HepG2 (cell line): ENCODE measurements around the gene DDR1. TPM values are rescaled to one million over a fixed set of nuclear protein-coding genes. Genes with fewer than 3 reads are reported as not detected.

Experiments used
- ATF5 ChIP-seq: sonication (generic); formaldehyde crosslinking; IDR thresholded peaks from 2 replicates; pipeline ENCODE4 v1.4.0; 2020; ENCODE audit warnings: mild to moderate bottlenecking, low read depth, missing genetic modification reagents
- ATRX ChIP-seq: sonication (generic); formaldehyde crosslinking; IDR thresholded peaks from 2 replicates; pipeline ENCODE4 v1.4.0; 2020; ENCODE audit warnings: missing genetic modification reagents, borderline replicate concordance
- CBX2 ChIP-seq, 2 experiments: fragments of 200-600 bp in 1 of 2; sonication (generic); formaldehyde crosslinking in 1 of 2; IDR thresholded peaks; 2 replicates each; pipeline versions ENCODE4 v1.7.0 to v1.8.1; 2018 to 2022; ENCODE audit warnings: low read depth in 2 of 2, low read length in 1 of 2, mild to moderate bottlenecking in 1 of 2, missing genetic modification reagents in 1 of 2
- CC2D1A ChIP-seq: sonication (generic); formaldehyde crosslinking; IDR thresholded peaks from 2 replicates; pipeline ENCODE4 v1.8.1; 2023; ENCODE audit warnings: mild to moderate bottlenecking, missing genetic modification reagents
- CEBPB ChIP-seq: IDR thresholded peaks from 2 replicates; pipeline ENCODE4 v1.6.1; 2011; ENCODE audit warnings: low read depth, low read length, improper control_type of control experiment, borderline replicate concordance
- E2F2 ChIP-seq: sonication (generic); formaldehyde crosslinking; IDR thresholded peaks from 2 replicates; pipeline ENCODE4 v1.4.0; 2020; ENCODE audit warnings: missing genetic modification reagents, borderline replicate concordance
- HOXA3 ChIP-seq: sonication (generic); formaldehyde crosslinking; IDR thresholded peaks from 2 replicates; pipeline ENCODE4 v1.5.0; 2020; ENCODE audit warnings: missing genetic modification reagents
- MAFF ChIP-seq: IDR thresholded peaks from 2 replicates; pipeline ENCODE4 v1.6.1; 2011; ENCODE audit warnings: low read depth, low read length, improper control_type of control experiment
- MIXL1 ChIP-seq: IDR thresholded peaks from 2 replicates; pipeline ENCODE4 v1.6.1; 2016
- PCBP2 ChIP-seq: fragments of 200-400 bp; formaldehyde crosslinking; optimal IDR thresholded peaks from 2 replicates; pipeline ENCODE3; 2018; ENCODE audit warnings: low read length, low read depth; ENCODE audit not compliant: poor library complexity, severe bottlenecking
- PLRG1 ChIP-seq: fragments of 450-650 bp; conservative IDR thresholded peaks from 2 replicates; pipeline ENCODE4 v1.6.1; 2016
- REL ChIP-seq: sonication (generic); formaldehyde crosslinking; conservative IDR thresholded peaks from 2 replicates; pipeline ENCODE4 v1.8.0; 2022; ENCODE audit warnings: mild to moderate bottlenecking, missing genetic modification reagents, moderate library complexity
- SP2 ChIP-seq: sonication (generic); formaldehyde crosslinking; IDR thresholded peaks from 2 replicates; pipeline ENCODE4 v1.5.1; 2020; ENCODE audit warnings: mild to moderate bottlenecking, missing genetic modification reagents
- SP4 ChIP-seq: sonication (generic); formaldehyde crosslinking; IDR thresholded peaks from 2 replicates; pipeline ENCODE4 v1.8.1; 2023; ENCODE audit warnings: mild to moderate bottlenecking, missing genetic modification reagents
- TAF15 ChIP-seq: fragments of 200-400 bp; formaldehyde crosslinking; IDR thresholded peaks from one replicate; pipeline ENCODE4 v1.6.1; 2018; ENCODE audit warnings: mild to moderate bottlenecking, low read depth, low read length; ENCODE audit not compliant: poor library complexity, severe bottlenecking
- TERF1 ChIP-seq: sonication (generic); formaldehyde crosslinking; IDR thresholded peaks from 2 replicates; pipeline ENCODE4 v1.8.0; 2022; ENCODE audit warnings: mild to moderate bottlenecking, missing genetic modification reagents, moderate library complexity
- THAP11 ChIP-seq: IDR thresholded peaks from 2 replicates; pipeline ENCODE4 v1.6.1; 2016; ENCODE audit warnings: missing biosample characterization, missing genetic modification reagents
- THYN1 ChIP-seq: sonication (generic); formaldehyde crosslinking; IDR thresholded peaks from 2 replicates; pipeline ENCODE4 v1.8.1; 2023; ENCODE audit warnings: low read depth, mild to moderate bottlenecking, moderate library complexity, missing genetic modification reagents, borderline replicate concordance
- TMF1 ChIP-seq: sonication (generic); formaldehyde crosslinking; IDR thresholded peaks from 2 replicates; pipeline ENCODE4 v1.8.1; 2022; ENCODE audit warnings: low read depth, missing genetic modification reagents
- WIZ ChIP-seq: sonication (generic); formaldehyde crosslinking; IDR thresholded peaks from 2 replicates; pipeline ENCODE4 v1.5.1; 2020; ENCODE audit warnings: mild to moderate bottlenecking, missing genetic modification reagents
- ZNF292 ChIP-seq: sonication (generic); formaldehyde crosslinking; IDR thresholded peaks from 2 replicates; pipeline ENCODE4 v1.8.1; 2022; ENCODE audit warnings: mild to moderate bottlenecking, low read depth, missing genetic modification reagents, borderline replicate concordance
- ZNF382 ChIP-seq: sonication (generic); formaldehyde crosslinking; IDR thresholded peaks from 2 replicates; pipeline ENCODE4 v1.5.0; 2020; ENCODE audit warnings: missing genetic modification reagents, mild to moderate bottlenecking, borderline replicate concordance
- ZNF549 ChIP-seq: sonication (generic); formaldehyde crosslinking; IDR thresholded peaks from 2 replicates; pipeline ENCODE4 v1.5.0; 2020; ENCODE audit warnings: missing genetic modification reagents
- ZNF567 ChIP-seq: sonication (generic); formaldehyde crosslinking; IDR thresholded peaks from 2 replicates; pipeline ENCODE4 v1.8.1; 2023; ENCODE audit warnings: mild to moderate bottlenecking, missing genetic modification reagents, borderline replicate concordance
- ZNF691 ChIP-seq: sonication (generic); formaldehyde crosslinking; IDR thresholded peaks from 2 replicates; pipeline ENCODE4 v1.4.0; 2020; ENCODE audit warnings: missing genetic modification reagents, low read depth, mild to moderate bottlenecking, borderline replicate concordance
- polyA plus RNA-seq, 8 experiments: library from polyadenylated mRNA; depleted of rRNA in 3 of 8; stranded (reverse) in 7 of 8; unstranded in 1 of 8; fragments of >200 nt; fragmentation: Illumina TruSeq in 4 of 8; extraction: Trizol in 4 of 8; gene quantifications; 2 replicates each; pipeline versions ENCODE4 v1.2.1 to v1.2.3, GENCODE V29; 2011 to 2016; ENCODE audit warnings: low read depth in 4 of 8, missing spikeins in 1 of 8, mixed read lengths in 1 of 8; ENCODE audit not compliant: insufficient read depth in 1 of 8
- total RNA-seq, 5 experiments: library from RNA; depleted of rRNA; stranded (reverse); fragments of >200 nt; fragmentation: Illumina TruSeq; extraction: Trizol; gene quantifications; 2 replicates each; pipeline ENCODE4 v1.2.3, GENCODE V29; 2016; ENCODE audit warnings: low read depth in 1 of 5
- TF ChIP-seq, protein P1 (sequence below): sonication (generic); formaldehyde crosslinking; IDR thresholded peaks from 2 replicates; pipeline ENCODE4 v1.5.0; 2020; ENCODE audit warnings: mild to moderate bottlenecking, missing genetic modification reagents

DDR1 gene
- total and polyA plus RNA-seq, 2 of the 13 experiments (the other 11 are each of a cell fraction or from before 2014, with no cell fraction given) = 16.7 to 20.2 TPM

DNA sequence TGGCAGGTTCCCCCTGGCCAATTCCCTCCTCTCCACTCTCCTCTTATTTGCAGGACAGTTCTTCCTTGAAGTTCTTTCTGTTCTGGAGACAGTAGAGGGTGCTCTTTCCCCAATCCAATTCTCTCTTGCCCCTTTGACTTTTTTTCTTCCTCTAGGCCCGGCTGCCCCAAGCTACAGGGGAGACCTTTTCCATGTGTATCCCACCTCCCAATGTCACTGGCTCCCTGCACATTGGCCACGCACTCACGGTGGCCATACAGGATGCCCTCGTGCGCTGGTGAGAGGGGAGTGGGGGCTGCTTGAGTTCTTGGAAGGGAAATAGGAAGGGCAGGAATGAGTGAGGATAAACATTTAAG is 31.2 kb downstream of the DDR1 start (continued):
- TF ChIP-seq, protein P1, sequence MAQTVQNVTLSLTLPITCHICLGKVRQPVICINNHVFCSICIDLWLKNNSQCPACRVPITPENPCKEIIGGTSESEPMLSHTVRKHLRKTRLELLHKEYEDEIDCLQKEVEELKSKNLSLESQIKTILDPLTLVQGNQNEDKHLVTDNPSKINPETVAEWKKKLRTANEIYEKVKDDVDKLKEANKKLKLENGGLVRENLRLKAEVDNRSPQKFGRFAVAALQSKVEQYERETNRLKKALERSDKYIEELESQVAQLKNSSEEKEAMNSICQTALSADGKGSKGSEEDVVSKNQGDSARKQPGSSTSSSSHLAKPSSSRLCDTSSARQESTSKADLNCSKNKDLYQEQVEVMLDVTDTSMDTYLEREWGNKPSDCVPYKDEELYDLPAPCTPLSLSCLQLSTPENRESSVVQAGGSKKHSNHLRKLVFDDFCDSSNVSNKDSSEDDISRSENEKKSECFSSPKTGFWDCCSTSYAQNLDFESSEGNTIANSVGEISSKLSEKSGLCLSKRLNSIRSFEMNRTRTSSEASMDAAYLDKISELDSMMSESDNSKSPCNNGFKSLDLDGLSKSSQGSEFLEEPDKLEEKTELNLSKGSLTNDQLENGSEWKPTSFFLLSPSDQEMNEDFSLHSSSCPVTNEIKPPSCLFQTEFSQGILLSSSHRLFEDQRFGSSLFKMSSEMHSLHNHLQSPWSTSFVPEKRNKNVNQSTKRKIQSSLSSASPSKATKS = no peak
- no peak for TF ChIP-seq ZNF292 (CRISPR knock-in tag)
- TF ChIP-seq TAF15 = no peak
- TF ChIP-seq TERF1 (CRISPR knock-in tag) = no peak
- no peak for TF ChIP-seq MIXL1 (CRISPR knock-in tag)
- TF ChIP-seq E2F2 (CRISPR knock-in tag) = no peak
- no peak for TF ChIP-seq HOXA3 (CRISPR knock-in tag)
- TF ChIP-seq SP4 (CRISPR knock-in tag) = no peak
- no peak for TF ChIP-seq ATF5
- TF ChIP-seq TMF1 = no peak
- no peak for TF ChIP-seq CC2D1A (CRISPR knock-in tag)
- no peak for TF ChIP-seq ZNF382 (CRISPR knock-in tag)
- TF ChIP-seq ZNF549 = no peak
- no peak for TF ChIP-seq CBX2 (IDR thresholded peaks at IDR 0.05; ENCODE audit: low read depth, low read length)
- no peak for TF ChIP-seq CBX2 (CRISPR knock-in tag; IDR thresholded peaks at IDR 0.05; ENCODE audit: low read depth)
- no peak for TF ChIP-seq REL (CRISPR knock-in tag)
- TF ChIP-seq CEBPB = no peak
- TF ChIP-seq ATRX = no peak
- no peak for TF ChIP-seq THYN1 (CRISPR knock-in tag)
- TF ChIP-seq ZNF691 (CRISPR knock-in tag) = no peak
- TF ChIP-seq THAP11 (CRISPR knock-in tag) = no peak
- TF ChIP-seq PCBP2 = no peak
- TF ChIP-seq SP2 (CRISPR knock-in tag) = no peak
- no peak for TF ChIP-seq MAFF
- TF ChIP-seq WIZ (CRISPR knock-in tag) = no peak
- no peak for TF ChIP-seq ZNF567
- no peak for TF ChIP-seq PLRG1
